GM12874 (cell line): ENCODE measurements around the gene MYO15B.
A peak's percentile ranks its signal among the peaks of the same experiment; 100 is the strongest.

Source experiments
- TF ChIP-seq, protein P1 (sequence below): IDR thresholded peaks from 2 replicates; pipeline ENCODE4 v1.5.1; 2011; ENCODE audit warnings: low read depth, mild to moderate bottlenecking, control low read depth, low read length, moderate library complexity; ENCODE audit not compliant: insufficient read depth

MYO15B gene

DNA sequence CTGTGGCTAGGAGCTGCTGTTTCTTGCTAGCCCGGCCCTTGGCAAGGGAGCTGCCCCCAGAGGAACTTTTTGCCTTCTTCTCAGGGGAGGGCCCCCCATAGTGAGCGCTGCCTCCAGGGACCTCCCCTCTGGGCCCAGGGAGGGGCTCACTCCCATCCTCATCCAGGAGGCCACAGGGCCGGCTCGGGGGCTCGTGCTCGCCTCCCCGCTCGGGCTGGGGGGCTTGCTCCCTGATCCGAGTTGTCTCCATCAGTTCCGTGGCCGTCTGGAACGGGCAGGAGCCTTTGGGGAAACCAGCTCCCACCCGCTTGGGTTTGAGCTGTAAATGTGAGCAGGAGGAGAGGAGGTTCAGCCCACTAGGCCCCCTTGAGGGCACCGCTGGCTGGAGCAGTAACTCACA, 41.6 kb downstream of the MYO15B start:
- TF ChIP-seq, protein P1, sequence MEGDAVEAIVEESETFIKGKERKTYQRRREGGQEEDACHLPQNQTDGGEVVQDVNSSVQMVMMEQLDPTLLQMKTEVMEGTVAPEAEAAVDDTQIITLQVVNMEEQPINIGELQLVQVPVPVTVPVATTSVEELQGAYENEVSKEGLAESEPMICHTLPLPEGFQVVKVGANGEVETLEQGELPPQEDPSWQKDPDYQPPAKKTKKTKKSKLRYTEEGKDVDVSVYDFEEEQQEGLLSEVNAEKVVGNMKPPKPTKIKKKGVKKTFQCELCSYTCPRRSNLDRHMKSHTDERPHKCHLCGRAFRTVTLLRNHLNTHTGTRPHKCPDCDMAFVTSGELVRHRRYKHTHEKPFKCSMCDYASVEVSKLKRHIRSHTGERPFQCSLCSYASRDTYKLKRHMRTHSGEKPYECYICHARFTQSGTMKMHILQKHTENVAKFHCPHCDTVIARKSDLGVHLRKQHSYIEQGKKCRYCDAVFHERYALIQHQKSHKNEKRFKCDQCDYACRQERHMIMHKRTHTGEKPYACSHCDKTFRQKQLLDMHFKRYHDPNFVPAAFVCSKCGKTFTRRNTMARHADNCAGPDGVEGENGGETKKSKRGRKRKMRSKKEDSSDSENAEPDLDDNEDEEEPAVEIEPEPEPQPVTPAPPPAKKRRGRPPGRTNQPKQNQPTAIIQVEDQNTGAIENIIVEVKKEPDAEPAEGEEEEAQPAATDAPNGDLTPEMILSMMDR, result no peak

DNA sequence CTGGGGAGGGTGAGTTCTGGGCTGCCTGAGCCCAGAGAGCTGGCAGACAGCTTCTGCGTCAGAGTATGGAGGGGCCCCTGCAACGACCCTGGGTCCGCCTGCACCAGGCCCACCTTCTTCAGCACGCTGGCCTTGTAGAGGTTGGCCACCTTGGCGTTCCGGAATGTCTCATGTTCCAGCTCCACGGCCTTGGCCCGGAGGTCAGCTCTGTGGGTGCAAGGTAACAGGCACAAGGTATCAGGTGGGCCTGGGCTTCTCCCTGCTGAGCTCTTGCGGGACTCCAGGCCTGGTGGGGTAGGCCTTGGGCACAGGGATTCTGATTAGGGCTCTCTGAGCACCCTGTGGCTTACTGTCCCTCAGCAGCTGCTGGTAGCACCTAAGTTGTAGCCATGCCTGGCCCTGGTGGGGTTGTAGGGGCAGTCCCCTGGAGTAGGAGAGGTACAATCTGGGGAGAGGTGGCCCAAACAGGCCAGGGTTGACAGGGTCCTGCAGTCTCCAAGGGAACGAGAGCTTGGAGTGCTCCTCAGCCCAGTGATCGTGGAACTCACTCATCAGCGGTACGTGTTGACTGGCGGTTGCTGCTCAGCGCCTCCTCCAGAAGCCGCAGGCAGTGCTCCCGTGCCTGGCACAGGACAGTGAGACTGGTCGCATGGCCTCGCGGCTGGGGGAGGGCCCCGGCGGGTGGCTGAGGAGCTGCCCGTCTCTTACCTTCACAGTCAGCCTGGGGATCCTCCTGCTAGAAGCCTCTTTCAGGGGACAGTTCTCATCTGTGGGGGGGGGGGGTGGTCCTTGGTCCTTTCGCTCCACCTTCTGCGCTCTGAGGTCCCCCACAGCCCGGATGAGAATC, 42.7 kb downstream of the MYO15B start:
- TF ChIP-seq, protein P1, result no peak

DNA sequence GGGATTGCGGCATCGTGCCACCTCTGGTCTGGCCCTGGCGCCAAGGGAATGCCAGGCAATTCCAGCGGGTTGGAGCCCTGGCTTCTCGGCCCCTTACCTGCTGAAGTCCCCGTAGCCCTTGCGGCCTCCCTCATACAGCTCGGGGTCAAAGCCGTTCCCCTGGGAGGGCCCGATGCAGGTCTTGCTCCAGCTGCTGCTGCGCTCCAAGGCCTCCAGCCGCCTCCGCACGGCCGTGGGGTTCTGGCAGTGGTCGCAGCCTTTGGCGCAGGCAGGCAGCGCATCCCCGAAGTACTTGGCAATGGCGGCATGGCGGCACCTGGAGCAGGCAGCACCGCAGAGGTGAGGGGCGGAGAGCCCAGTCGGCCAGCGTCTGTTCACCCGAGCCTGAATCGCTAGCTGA, 43.8 kb downstream of the MYO15B start:
- TF ChIP-seq, protein P1, result no peak

DNA sequence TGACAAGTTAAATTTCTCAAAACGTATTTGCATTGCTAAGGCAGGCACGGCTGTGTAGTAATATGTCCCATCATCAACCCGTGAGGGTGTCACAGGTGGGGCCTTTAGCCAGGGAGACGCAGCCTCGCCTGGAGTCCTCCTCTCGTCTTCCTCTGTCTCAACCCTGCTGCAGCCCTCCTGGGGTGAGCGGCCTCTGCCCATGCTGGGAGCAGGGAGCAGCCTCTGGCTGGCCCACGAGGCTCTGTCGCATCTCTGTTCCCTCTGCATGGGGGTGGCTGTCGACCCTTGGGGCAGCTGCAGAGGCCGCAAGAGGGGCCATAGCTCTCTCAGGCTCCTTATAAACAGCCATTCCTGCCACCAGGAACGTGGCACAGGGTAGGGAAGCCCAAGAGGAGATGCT, 44.8 kb downstream of the MYO15B start:
- TF ChIP-seq, protein P1, result no peak

DNA sequence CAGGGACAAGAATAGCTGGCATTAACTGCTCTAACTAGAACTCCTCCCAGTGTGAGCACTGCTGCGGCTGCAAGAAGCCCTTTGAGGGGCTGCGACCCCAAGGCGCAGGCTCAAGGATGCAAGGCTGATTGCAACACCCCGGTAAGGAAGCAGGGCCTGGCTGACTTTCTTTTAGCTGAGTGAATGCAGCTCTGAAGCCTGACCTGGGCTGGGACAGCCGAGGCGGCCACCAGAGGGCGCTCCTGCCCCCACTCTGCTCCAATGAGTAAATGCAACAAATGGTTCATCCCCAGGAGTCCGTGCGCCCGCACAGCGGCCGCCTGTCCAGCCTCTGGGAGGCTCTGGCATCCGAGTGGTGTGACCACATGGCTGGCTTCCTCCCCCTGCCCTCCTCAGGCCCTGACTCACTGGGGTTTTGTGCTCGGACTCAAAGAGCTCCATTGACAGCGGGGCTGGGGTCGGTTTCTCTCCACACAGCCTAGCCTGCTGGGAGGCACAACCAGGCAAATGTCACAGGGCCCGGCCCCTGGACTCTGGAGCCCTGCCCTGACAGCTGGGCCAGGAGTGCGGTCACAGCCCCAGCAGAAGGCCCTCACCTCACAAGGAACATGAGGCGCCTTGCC, 45.4 kb downstream of the MYO15B start, which contains the start of gene SMIM5:
TSS of gene SMIM5 (plus strand) at position 572 of the 623 bp plus-strand sequence. CDS start 6,768 bp downstream, outside the sequence.
- TF ChIP-seq, protein P1, result peak; percentile 97

DNA sequence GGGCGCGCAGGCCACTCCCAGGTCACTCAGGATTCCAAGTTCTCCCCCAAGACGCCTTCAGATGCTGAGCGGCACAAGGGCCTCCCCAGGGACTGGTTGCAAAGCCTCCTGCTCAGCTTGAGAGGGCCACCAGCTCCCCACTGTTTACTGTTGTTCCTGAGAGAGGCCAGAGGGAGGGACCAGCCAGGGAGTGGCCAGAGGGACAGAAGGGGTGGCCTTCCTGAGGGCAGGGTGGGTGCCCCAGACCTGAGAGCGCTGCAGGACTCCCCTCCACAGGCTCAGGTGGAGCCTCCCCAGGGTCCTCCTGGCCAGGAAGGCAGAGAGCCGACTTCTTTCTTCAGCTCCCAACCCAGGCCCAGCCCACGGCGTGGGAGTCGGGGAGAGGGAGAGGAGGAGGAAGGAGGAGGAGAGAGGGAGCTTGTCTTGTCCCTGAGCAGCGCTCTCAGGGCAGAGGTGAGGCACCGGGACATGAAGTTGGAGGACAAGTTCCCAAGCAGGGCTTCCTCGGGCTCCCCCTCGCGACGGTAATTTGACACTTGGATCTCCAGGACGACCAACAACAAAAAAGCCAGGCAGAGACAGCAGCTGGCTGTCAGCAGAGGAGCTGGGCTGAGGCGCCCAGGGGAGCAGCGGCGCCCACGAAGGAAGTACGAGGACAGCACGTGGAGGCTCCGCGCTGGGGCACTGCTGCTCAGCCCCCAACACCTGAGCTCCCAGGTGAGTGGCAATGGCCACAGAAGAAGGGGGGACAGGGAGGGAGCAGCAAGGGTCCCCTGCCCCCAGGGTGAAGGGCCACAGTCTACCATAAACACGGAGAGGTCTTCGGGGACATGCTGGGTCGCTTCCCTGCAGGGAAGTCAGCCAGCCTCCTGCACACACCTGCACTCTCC, 46.1 kb downstream of the MYO15B start:
- TF ChIP-seq, protein P1, result peak; percentile 66

DNA sequence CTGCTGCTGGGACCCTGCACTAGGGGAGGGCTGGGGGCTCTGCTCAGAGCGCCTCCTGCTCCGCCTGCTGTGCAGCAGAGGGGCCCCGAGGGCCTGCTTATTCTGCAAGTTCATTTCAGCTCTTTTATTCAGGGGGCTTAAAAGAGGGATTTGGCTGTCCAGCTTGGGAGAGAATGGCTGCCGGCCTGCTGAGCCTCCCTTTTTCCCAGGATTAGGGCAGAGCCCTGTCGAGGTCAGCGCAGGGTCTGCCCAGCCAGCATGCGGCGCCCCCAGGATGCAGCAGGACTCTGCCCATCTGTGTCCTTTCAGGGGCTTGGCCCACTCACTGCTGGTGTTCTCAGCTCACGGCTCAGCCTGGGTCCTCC, 46.8 kb downstream of the MYO15B start:
- TF ChIP-seq, protein P1, result no peak
